Measurements from ENCODE around the gene MAB21L2. TPM values are rescaled to one million over a fixed set of nuclear protein-coding genes. Genes with fewer than 3 reads are reported as not detected.

Gene MAB21L2
- total and polyA plus RNA-seq, 2 experiments from 2014 or later, result 3.0 to 4.9 TPM

DNA sequence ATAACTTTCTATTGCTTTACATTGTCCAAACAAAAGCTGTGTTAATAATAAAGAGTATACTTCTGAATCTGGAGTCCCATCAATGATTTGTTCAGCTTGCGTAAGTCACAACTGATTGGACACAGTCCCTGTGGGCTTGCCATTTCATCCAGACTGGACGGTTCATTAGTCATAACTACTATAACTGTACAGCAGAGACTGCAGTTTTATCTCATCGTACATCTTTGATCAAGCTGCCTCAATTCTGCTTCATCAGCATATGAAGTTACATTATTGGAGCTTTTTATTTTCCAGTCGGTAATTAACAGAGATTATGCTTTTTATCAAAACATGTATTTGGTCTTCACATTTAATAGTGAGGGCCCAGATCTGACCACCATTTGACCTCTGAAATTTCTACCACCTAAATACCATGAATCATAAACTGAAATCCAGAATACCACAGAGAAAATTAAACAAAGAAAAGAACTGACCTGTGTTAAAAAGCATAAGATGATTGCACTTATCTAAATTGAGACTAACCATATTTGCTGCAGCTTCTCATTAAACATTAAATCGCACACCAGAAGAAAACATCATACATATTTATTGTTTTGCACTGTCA, 12.5 kb upstream of the MAB21L2 start:
- Histone ChIP-seq H3K9me3 (ENCODE audit: low read depth) (no peaks in the 10 kb centered on the region), H3K4me2 (no peak overlapping the region), H3K27me3 (no peaks in the 10 kb centered on the region), H3K4me3 (no peak overlapping the region), H4K20me1 (ENCODE audit: insufficient read depth, poor library complexity, severe bottlenecking) (no peaks in the 10 kb centered on the region), H3K4me1 (ENCODE audit: insufficient read depth) (no peaks in the 10 kb centered on the region), H3K36me3 (replicated peaks; ENCODE audit: insufficient read depth, low read depth) (no peaks in the 10 kb centered on the region), H3K27ac (no peak overlapping the region), H3K79me2 (no peaks in the 10 kb centered on the region), H3K9me2 (replicated peaks; ENCODE audit: insufficient read depth) (no peaks in the 10 kb centered on the region), H2AFZ (no peak overlapping the region)
- 80% methylated on average over 5 of the region's 5 CpGs for whole genome bisulfite sequencing (ENCODE audit: low lambda C conversion rate, missing lambda C conversion rate)
- TF ChIP-seq EZH2phosphoT487 (IDR thresholded peaks at IDR 0.05; ENCODE audit: low read depth, severe bottlenecking, unreplicated experiment), result no peak
- TF ChIP-seq, protein P1, sequence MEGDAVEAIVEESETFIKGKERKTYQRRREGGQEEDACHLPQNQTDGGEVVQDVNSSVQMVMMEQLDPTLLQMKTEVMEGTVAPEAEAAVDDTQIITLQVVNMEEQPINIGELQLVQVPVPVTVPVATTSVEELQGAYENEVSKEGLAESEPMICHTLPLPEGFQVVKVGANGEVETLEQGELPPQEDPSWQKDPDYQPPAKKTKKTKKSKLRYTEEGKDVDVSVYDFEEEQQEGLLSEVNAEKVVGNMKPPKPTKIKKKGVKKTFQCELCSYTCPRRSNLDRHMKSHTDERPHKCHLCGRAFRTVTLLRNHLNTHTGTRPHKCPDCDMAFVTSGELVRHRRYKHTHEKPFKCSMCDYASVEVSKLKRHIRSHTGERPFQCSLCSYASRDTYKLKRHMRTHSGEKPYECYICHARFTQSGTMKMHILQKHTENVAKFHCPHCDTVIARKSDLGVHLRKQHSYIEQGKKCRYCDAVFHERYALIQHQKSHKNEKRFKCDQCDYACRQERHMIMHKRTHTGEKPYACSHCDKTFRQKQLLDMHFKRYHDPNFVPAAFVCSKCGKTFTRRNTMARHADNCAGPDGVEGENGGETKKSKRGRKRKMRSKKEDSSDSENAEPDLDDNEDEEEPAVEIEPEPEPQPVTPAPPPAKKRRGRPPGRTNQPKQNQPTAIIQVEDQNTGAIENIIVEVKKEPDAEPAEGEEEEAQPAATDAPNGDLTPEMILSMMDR (IDR thresholded peaks at IDR 0.05; ENCODE audit: poor library complexity), result no peak
- TF ChIP-seq EZH2 (IDR thresholded peaks at IDR 0.05; ENCODE audit: borderline replicate concordance), result no peak
- DNase-seq (ENCODE audit: low spot score), result no peak

- no peak for DNase-seq (ENCODE audit: low spot score)
- Histone ChIP-seq H4K20me1 (ENCODE audit: insufficient read depth, poor library complexity, severe bottlenecking) (no peaks in the 10 kb centered on the region), H3K4me1 (ENCODE audit: insufficient read depth) (no peaks in the 10 kb centered on the region), H3K4me3 (no peak overlapping the region), H3K9me2 (replicated peaks; ENCODE audit: insufficient read depth) (no peaks in the 10 kb centered on the region), H2AFZ (no peak overlapping the region), H3K36me3 (replicated peaks; ENCODE audit: insufficient read depth, low read depth) (no peaks in the 10 kb centered on the region), H3K4me2 (no peak overlapping the region), H3K27ac (no peak overlapping the region), H3K27me3 (no peaks in the 10 kb centered on the region), H3K9me3 (ENCODE audit: low read depth) (no peaks in the 10 kb centered on the region), H3K79me2 (no peaks in the 10 kb centered on the region)
- WGBS (ENCODE audit: low lambda C conversion rate, missing lambda C conversion rate), result 88% methylated on average over 4 of the region's 4 CpGs
- TF ChIP-seq EZH2phosphoT487 (IDR thresholded peaks at IDR 0.05; ENCODE audit: low read depth, severe bottlenecking, unreplicated experiment) (no peak), EZH2 (IDR thresholded peaks at IDR 0.05; ENCODE audit: borderline replicate concordance) (no peak)
- TF ChIP-seq, protein P1 (IDR thresholded peaks at IDR 0.05; ENCODE audit: poor library complexity), result no peak
These were observed 11.9 kb upstream of the MAB21L2 start for GRCh38 chr4:150569998-150570535.

DNA sequence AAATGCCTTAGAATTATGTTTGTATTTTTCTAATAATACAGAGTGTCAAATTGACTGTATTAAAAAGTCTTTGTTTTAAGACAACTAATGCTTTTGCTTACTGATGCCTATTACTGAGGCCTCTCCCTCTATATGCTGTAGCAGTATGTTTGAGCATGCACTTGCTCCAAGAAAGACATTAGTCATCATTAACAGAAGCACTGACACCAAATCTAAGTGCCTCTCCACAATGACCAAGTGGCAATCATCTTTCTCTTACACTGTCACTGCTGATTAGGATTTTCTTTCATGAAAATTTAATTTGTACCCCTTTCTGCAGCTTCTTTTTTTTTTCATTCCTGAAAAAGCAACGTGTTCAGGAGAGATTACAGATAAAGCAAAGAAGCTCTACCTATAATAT, 11.1 kb upstream of the MAB21L2 start:
- H3K27ac ChIP-seq, result no peak overlapping the region
- H3K9me3 ChIP-seq (ENCODE audit: low read depth), result no peaks in the 10 kb centered on the region
- no peaks in the 10 kb centered on the region for H3K36me3 ChIP-seq (replicated peaks; ENCODE audit: insufficient read depth, low read depth)
- H3K79me2 ChIP-seq, result no peaks in the 10 kb centered on the region
- no peak overlapping the region for H3K4me3 ChIP-seq
- no peak for DNase-seq (ENCODE audit: low spot score)
- no peaks in the 10 kb centered on the region for H4K20me1 ChIP-seq (ENCODE audit: insufficient read depth, poor library complexity, severe bottlenecking)
- H3K4me1 ChIP-seq (ENCODE audit: insufficient read depth), result no peaks in the 10 kb centered on the region
- no peak overlapping the region for H2AFZ ChIP-seq
- WGBS (ENCODE audit: low lambda C conversion rate, missing lambda C conversion rate), result 74% methylated on average over 1 of the region's 1 CpG
- no peak overlapping the region for H3K4me2 ChIP-seq
- H3K27me3 ChIP-seq, result no peaks in the 10 kb centered on the region
- TF ChIP-seq EZH2phosphoT487 (IDR thresholded peaks at IDR 0.05; ENCODE audit: low read depth, severe bottlenecking, unreplicated experiment), result no peak
- TF ChIP-seq EZH2 (IDR thresholded peaks at IDR 0.05; ENCODE audit: borderline replicate concordance), result no peak
- TF ChIP-seq, protein P1 (IDR thresholded peaks at IDR 0.05; ENCODE audit: poor library complexity), result no peak
- H3K9me2 ChIP-seq (replicated peaks; ENCODE audit: insufficient read depth), result no peaks in the 10 kb centered on the region
